Loucy (cell line): ENCODE measurements around the gene JAKMIP3.

ENCODE experiments used
- H2AFZ ChIP-seq: fragments of 200-600 bp; sonication (generic); 2 replicates; pipeline ENCODE4 v1.6.0; 2016; ENCODE audit warnings: antibody characterized with exemption, mild to moderate bottlenecking, low read length, moderate library complexity
- H3F3A ChIP-seq: fragments of 200-600 bp; 2 replicates; pipeline ENCODE4 v1.6.0; 2016; ENCODE audit warnings: antibody characterized with exemption, low read depth, mild to moderate bottlenecking
- H3K27me3 ChIP-seq: fragments of 200-600 bp; sonication (generic); 2 replicates; pipeline ENCODE4 v1.6.1; 2014; ENCODE audit warnings: low read length, mild to moderate bottlenecking; ENCODE audit not compliant: insufficient read depth, poor library complexity, severe bottlenecking
- H3K36me3 ChIP-seq: fragments of 200-600 bp; sonication (generic); 2 replicates; pipeline ENCODE4 v1.6.1; 2016; ENCODE audit warnings: low read length; ENCODE audit not compliant: insufficient read depth
- H3K4me1 ChIP-seq: fragments of 200-600 bp; sonication (generic); 2 replicates; pipeline ENCODE4 v1.5.1; 2014; ENCODE audit warnings: low read length, mild to moderate bottlenecking; ENCODE audit not compliant: insufficient read depth, poor library complexity, severe bottlenecking
- H3K4me2 ChIP-seq: fragments of 200-600 bp; sonication (generic); 2 replicates; pipeline ENCODE4 v1.6.0; 2014; ENCODE audit warnings: antibody characterized with exemption, low read length, low read depth, mild to moderate bottlenecking; ENCODE audit not compliant: poor library complexity, severe bottlenecking
- H3K4me3 ChIP-seq: fragments of 200-600 bp; sonication (generic); 2 replicates; pipeline ENCODE4 v1.5.1; 2014; ENCODE audit warnings: low read length, mild to moderate bottlenecking, mixed read lengths; ENCODE audit not compliant: poor library complexity, severe bottlenecking
- H3K79me2 ChIP-seq: fragments of 200-600 bp; sonication (generic); 2 replicates; pipeline ENCODE4 v1.6.1; 2014; ENCODE audit warnings: low read length; ENCODE audit not compliant: insufficient read depth
- H3K9ac ChIP-seq: fragments of 200-600 bp; sonication (generic); 2 replicates; pipeline ENCODE4 v1.6.0; 2014; ENCODE audit warnings: mild to moderate bottlenecking, low read depth, low read length, moderate library complexity; ENCODE audit not compliant: poor library complexity, severe bottlenecking
- H3K9me2 ChIP-seq: fragments of 200-600 bp; sonication (generic); replicated peaks from 2 replicates; pipeline ENCODE4 v1.6.1; 2016; ENCODE audit warnings: low read depth, low read length, mixed read lengths
- H3K9me3 ChIP-seq: fragments of 200-600 bp; sonication (generic); 2 replicates; pipeline ENCODE4 v1.6.1; 2014; ENCODE audit warnings: mild to moderate bottlenecking, antibody characterized with exemption, low read length, low read depth; ENCODE audit not compliant: insufficient read depth
- H4K20me1 ChIP-seq: fragments of 200-600 bp; sonication (generic); 2 replicates; pipeline ENCODE4 v1.6.0; 2014; ENCODE audit warnings: antibody characterized with exemption, low read length, mild to moderate bottlenecking; ENCODE audit not compliant: insufficient read depth, poor library complexity, severe bottlenecking
- CTCF ChIP-seq: fragments of 200-600 bp; sonication (generic); conservative IDR thresholded peaks from 2 replicates; pipeline ENCODE4 v1.5.1; 2014; ENCODE audit warnings: mild to moderate bottlenecking, antibody characterized with exemption, low read length
- EZH2phosphoT487 ChIP-seq: fragments of 200-600 bp; IDR thresholded peaks from 2 replicates; pipeline ENCODE4 v1.6.1; 2018; ENCODE audit warnings: antibody characterized with exemption, mild to moderate bottlenecking, moderate library complexity, borderline replicate concordance

The JAKMIP3 gene

GRCh38 chr10:132075909-132076577 lies 10.3 kb downstream of the JAKMIP3 start:
- Histone ChIP-seq H3K36me3 (no peaks in the 10 kb centered on the region), H3K79me2 (no peaks in the 10 kb centered on the region), H3K4me3 (no peak overlapping the region), H2AFZ (no peak overlapping the region), H3K27me3 (no peaks in the 10 kb centered on the region), H3K4me1 (no peaks in the 10 kb centered on the region), H3K4me2 (no peak overlapping the region), H3K9ac (no peak overlapping the region), H3K9me2 (no peaks in the 10 kb centered on the region), H3F3A (no peaks in the 10 kb centered on the region), H4K20me1 (no peaks in the 10 kb centered on the region), H3K9me3 (no peaks in the 10 kb centered on the region; the same call in 1 of the 2 replicates)
- no peak for TF ChIP-seq EZH2phosphoT487
- no peak for TF ChIP-seq CTCF

GRCh38 chr10:132076578-132077081 lies 10.9 kb downstream of the JAKMIP3 start:
- H3K9ac ChIP-seq: no peak overlapping the region
- H3K36me3 ChIP-seq: no peaks in the 10 kb centered on the region

GRCh38 chr10:132077091-132077490 lies 11.3 kb downstream of the JAKMIP3 start:
- no peaks in the 10 kb centered on the region for H3K27me3 ChIP-seq
- no peaks in the 10 kb centered on the region for H3K4me1 ChIP-seq
- H3K4me2 ChIP-seq: no peak overlapping the region
- no peak overlapping the region for H3K4me3 ChIP-seq
- no peaks in the 10 kb centered on the region for H3F3A ChIP-seq
- no peaks in the 10 kb centered on the region for H3K79me2 ChIP-seq
- TF ChIP-seq EZH2phosphoT487: no peak
- no peak for TF ChIP-seq CTCF
- no peak overlapping the region for H2AFZ ChIP-seq
- H4K20me1 ChIP-seq: no peaks in the 10 kb centered on the region
- no peaks in the 10 kb centered on the region for H3K36me3 ChIP-seq
- H3K9me2 ChIP-seq: no peaks in the 10 kb centered on the region
- H3K9me3 ChIP-seq: no peaks in the 10 kb centered on the region; the same call in 1 of the 2 replicates
- H3K9ac ChIP-seq: no peak overlapping the region

More at GRCh38 chr10:132076578-132077081, 10.9 kb downstream of the JAKMIP3 start:
- no peaks in the 10 kb centered on the region for H3F3A ChIP-seq
- TF ChIP-seq CTCF (no peak), EZH2phosphoT487 (no peak)
- H3K4me3 ChIP-seq: no peak overlapping the region
- no peak overlapping the region for H2AFZ ChIP-seq
- H4K20me1 ChIP-seq: no peaks in the 10 kb centered on the region
- no peak overlapping the region for H3K4me2 ChIP-seq
- H3K4me1 ChIP-seq: no peaks in the 10 kb centered on the region
- no peaks in the 10 kb centered on the region for H3K27me3 ChIP-seq
- H3K9me3 ChIP-seq: no peaks in the 10 kb centered on the region; the same call in 1 of the 2 replicates
- H3K79me2 ChIP-seq: no peaks in the 10 kb centered on the region
- H3K9me2 ChIP-seq: no peaks in the 10 kb centered on the region
